GM19372 (cell line): ENCODE data around the gene AGTRAP.

Experiments
- ATAC-seq: cut with Tn5 transposase; IDR thresholded peaks from one replicate; pipeline ENCODE4 v1.9.1; 2021; ENCODE audit warnings: mild to moderate bottlenecking, low read depth, moderate library complexity; ENCODE audit not compliant: unreplicated experiment

The AGTRAP gene, protein sequence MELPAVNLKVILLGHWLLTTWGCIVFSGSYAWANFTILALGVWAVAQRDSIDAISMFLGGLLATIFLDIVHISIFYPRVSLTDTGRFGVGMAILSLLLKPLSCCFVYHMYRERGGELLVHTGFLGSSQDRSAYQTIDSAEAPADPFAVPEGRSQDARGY

GRCh38 chr1:11735854-11736745 is at the start of gene AGTRAP:
Gene AGTRAP, plus strand, starts transcription at chr1:11736136. Its CDS starts 73 bp downstream, at chr1:11736209.
- peak; percentile 62 for ATAC-seq

DNA sequence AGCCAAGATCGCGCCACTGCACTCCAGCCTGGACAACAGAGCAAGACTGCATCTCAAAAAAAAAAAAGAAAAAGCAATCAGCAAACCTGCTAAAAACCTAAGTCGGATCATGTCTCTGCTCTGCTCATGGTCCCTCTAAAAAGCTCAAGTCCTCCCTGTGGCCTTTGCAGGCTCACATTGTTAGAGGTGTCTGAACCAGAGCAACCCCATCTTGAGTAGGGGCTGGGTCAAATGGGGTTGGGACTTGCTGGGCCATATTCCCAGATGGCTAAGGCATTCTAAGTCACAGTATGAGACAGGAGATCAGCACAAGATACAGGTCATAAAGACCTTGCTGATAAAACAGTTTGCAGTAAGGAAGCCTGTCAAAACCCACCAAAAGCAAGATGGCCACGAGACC is 47.4 kb upstream of the AGTRAP start:
- no peak for ATAC-seq

GRCh38 chr1:11690397-11691301 is 45.3 kb upstream of the AGTRAP start:
- no peak for ATAC-seq

DNA sequence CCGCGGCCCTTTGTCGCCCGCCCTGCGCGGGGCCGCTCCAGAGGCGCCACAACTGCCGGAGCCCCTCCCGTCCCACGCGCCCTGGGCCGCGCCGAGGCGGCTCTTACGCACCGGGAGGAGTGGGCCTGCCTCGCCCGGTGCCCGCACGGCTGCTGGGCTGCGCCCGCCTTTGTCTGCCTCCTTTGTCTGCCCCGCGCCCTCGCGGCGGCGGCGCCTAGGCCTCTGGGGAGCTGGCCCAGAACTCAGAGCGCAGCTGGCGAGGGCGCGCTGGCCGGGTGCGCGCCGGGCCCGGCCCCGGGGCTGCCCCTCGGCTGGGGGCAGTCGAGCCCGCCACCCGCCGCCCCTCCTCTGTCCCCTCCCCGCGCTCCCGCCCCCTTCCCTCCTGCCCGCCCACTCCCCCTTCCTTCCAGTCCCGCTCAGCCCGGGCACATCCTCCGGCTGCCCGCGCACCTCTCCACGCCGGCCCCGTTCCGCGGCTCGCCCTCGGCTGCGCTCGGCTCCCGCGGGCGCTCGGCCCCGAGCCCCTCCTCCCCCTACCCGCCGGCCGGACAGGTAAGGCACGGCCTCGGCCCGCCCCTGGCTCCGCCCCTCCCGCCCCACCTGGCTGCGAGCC is 44.5 kb upstream of the AGTRAP start, which contains the start of gene DRAXIN:
Gene DRAXIN (plus strand): TSS at position 409 of the 613 bp plus-strand sequence. CDS start 14,549 bp downstream, outside the sequence.
- ATAC-seq, result no peak

DNA sequence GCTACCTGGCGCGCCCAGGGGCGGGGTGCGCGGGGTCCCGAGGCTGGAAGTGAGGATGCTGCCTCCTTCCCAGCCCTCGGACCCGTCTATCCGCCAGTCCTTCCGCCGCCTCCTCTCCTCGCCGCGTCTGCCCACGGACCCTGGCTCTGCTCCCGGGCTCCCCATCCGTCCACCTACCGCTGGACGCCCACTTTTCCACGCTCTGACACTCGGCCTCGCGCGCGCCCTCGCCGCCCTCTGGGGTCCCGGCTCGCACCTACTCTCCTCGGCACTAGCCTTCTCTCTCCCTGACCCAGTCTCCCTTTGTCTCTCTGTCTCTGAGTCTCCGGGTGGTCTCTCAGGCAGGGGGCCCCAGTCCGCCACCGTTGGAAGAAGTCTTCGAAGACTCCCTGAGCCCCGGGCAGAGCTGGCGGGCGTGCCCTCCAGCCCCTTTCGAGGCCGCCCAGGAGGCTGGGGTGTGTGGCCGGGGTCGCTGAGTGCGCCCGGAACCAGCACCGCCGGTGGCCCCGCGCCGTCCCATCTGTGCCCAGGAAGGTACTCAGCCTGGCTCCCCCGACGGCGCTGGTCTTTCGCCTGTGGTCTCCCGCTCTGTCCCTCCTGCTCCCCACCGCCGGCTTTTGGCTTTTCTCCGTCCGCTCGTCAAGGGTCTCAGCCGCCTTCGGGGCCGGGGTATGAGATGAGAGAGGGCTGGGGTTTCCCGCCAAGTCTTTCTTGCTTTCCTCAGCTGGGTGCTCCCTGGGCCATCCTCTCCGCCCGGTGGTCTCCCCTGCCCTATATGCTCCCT is 43.8 kb upstream of the AGTRAP start:
- no peak for ATAC-seq

- ATAC-seq, result no peak
These were observed 42.8 kb upstream of the AGTRAP start for GRCh38 chr1:11693024-11693590.

GRCh38 chr1:11693917-11694316 is 42.0 kb upstream of the AGTRAP start:
- ATAC-seq, result no peak

- ATAC-seq, result no peak
These were observed 40.1 kb upstream of the AGTRAP start for GRCh38 chr1:11695861-11696260.

GRCh38 chr1:11697188-11697892 is 38.6 kb upstream of the AGTRAP start:
- ATAC-seq, result no peak

DNA sequence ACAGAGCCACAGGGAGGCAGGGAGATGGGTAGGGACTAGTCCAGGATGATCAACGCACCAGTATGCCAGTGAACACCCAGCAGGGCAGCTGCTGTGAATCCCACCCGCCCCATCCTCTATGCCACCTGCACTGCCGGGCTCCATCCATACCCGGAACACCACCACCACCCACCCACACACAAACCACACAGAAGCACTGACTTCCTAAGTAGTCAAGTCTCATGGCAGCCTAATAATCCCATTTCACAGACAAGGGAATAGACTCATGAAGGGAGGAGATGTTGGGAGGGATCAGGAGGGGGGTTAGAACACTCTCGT is 38.1 kb upstream of the AGTRAP start:
- ATAC-seq, result no peak

- no peak for ATAC-seq
These were observed 35.1 kb upstream of the AGTRAP start for GRCh38 chr1:11700601-11701467.

GRCh38 chr1:11701551-11701961 is 34.4 kb upstream of the AGTRAP start:
- no peak for ATAC-seq

DNA sequence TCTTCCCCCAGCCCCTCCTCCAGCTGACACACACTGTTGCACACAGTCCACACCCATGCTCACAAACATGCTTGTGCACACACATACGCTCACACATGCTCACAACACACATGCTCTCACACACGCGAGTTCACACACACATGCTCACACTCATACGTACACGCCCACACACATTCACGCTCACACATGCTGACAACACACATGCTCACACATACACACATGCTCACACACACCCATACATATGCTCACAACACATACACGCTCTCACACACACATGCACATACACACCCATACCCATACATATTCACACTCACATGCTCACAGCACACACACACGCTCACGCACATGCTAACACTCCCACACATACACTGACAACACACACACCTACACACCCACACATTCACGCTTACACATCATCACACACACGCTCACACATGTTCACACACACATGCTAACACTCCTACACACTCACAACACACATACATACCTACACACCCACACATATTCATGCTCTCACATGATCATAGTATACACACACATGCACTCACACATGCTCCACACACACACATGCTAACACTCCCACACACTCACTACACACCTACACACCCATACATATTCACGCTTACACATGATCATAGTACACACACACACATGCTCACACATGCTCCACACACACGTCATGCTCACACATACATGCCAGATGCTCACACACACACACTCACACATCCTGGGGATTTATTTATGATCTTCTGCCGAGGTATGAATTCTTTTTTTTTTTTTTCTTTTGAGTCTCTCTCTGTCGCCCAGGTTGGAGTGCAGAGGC is 33.7 kb upstream of the AGTRAP start:
- no peak for ATAC-seq

- ATAC-seq, result no peak
These were observed 32.4 kb upstream of the AGTRAP start for GRCh38 chr1:11703357-11704193.

DNA sequence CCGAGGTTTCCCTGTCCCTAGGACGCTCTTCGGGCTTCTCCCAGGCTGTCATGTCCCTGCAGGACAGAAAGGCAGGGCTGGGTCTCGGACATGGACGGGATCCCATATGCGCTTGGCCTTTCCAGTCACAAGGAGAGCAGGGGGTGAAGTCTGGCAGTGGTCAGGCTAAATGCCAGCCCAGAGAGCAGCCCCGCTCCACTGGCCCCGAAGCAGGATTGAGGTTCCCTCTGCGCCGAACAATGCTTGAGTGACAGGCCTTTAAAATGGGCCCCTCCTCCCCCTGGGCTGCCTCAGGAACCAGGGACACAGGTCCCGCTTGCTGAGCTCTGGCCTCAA is 31.8 kb upstream of the AGTRAP start:
- no peak for ATAC-seq

- ATAC-seq, result no peak
These were observed 31.1 kb upstream of the AGTRAP start for GRCh38 chr1:11704691-11705475.
